NCI-H774 (cell line): Measurements from ENCODE around the gene FAM131A.

Source experiments
- DNase-seq: peaks from one replicate; lab custom pipeline; 2025; lab: John Stamatoyannopoulos, UW

FAM131A gene

GRCh38 chr3:184378651-184379357 lies 41.4 kb downstream of the FAM131A start:
- DNase-seq = no peak

- no peak for DNase-seq
Measured at GRCh38 chr3:184379358-184380184, 42.2 kb downstream of the FAM131A start, which contains the start of gene CHRD. CHRD (plus strand) TSS chr3:184380054; CDS start chr3:184380319, 265 bp downstream.

- peak; percentile 69 for DNase-seq
Measured at GRCh38 chr3:184380185-184380626, 42.8 kb downstream of the FAM131A start.

- no peak for DNase-seq
Measured at GRCh38 chr3:184380627-184381260, 43.3 kb downstream of the FAM131A start.

GRCh38 chr3:184381261-184382224 lies 44.1 kb downstream of the FAM131A start:
- DNase-seq = no peak

GRCh38 chr3:184382326-184383032 lies 45.1 kb downstream of the FAM131A start:
- DNase-seq = no peak

- DNase-seq = no peak
Measured at GRCh38 chr3:184383033-184383740, 45.8 kb downstream of the FAM131A start.

- no peak for DNase-seq
Measured at GRCh38 chr3:184384342-184384741, 46.9 kb downstream of the FAM131A start.

- DNase-seq = no peak
Measured at GRCh38 chr3:184384856-184385422, 47.5 kb downstream of the FAM131A start.

- DNase-seq = no peak
Measured at GRCh38 chr3:184386047-184386806, 48.8 kb downstream of the FAM131A start.

GRCh38 chr3:184387174-184387714 lies 49.8 kb downstream of the FAM131A start:
- DNase-seq = no peak

- DNase-seq = no peak
Measured at GRCh38 chr3:184388164-184388935, 51.0 kb downstream of the FAM131A start.

- no peak for DNase-seq
Measured at GRCh38 chr3:184388936-184389230, 51.5 kb downstream of the FAM131A start.

- no peak for DNase-seq
Measured at GRCh38 chr3:184389384-184389783, 52.0 kb downstream of the FAM131A start.

- DNase-seq = no peak
Measured at GRCh38 chr3:184389935-184390528, 52.6 kb downstream of the FAM131A start.

- DNase-seq = no peak
Measured at GRCh38 chr3:184391266-184391665, 53.9 kb downstream of the FAM131A start.

GRCh38 chr3:184395320-184395660 lies 57.9 kb downstream of the FAM131A start:
- DNase-seq = no peak
